ENCODE data around the gene FOXP2. TPM values are rescaled to one million over a fixed set of nuclear protein-coding genes. Genes with fewer than 3 reads are reported as not detected.

FOXP2 gene
- total RNA-seq, 1 donor from 2014 or later: 25.7 TPM

DNA sequence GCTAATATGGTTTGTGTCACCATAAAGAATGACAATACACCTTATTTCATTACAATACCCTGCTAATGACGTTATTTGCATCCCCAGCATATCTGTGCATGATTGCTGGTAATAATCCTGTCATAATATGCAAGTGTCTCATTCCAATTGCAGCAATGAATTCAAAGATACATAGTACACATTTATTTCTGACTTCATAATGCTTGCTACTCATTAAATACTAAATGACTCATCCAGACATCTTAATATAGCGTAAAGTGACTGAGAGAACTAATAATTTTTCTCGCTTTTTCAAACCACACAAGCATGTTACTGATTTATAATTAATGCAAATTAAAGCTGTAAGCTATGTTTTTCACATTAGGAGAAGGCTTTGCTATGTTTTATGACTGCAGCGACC, 272.6 kb downstream of the FOXP2 start:
- no peak overlapping the region for H3K27ac Mint-ChIP-seq (ENCODE audit: unreplicated experiment)

DNA sequence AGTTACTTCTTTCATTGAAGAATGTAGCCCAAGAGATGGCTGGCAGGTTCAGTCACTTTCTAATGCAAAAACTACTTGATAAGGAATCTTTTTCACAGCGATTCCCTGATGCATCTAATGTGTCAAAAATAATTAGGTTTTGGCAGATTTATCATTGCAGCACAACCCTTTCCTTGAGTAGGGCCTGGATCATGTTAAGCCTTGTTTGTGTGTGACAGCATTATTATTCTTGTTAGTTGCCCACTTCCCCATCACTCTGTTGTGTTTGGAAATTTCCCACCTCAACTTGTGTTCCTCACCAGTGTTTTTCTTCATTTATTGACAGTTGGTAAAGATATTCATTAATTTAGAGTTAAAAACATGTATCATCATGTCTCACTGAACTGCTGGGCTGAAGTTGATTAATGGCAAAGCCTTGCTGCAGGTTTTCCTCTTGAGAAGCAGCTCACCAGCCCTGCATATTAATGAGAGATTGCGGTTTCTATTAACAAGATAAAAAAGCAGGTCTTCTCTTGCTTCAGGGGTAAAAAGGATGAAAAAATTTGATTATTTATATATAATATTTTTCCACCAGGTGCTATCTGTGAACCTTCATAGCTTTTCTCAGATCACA, 273.9 kb downstream of the FOXP2 start:
- Mint-ChIP-seq H3K4me3 (ENCODE audit: unreplicated experiment) (no peak overlapping the region), H3K4me1 (ENCODE audit: unreplicated experiment) (no peaks in the 10 kb centered on the region), H3K36me3 (ENCODE audit: unreplicated experiment) (peaks cover 13% of the 10 kb centered on the region), H3K27ac (ENCODE audit: unreplicated experiment) (no peak overlapping the region), H3K27me3 (ENCODE audit: unreplicated experiment) (no peaks in the 10 kb centered on the region), H3K9me3 (ENCODE audit: unreplicated experiment) (no peaks in the 10 kb centered on the region)
- TF ChIP-seq CTCF (IDR thresholded peaks at IDR 0.05): no peak
- DNase-seq (ENCODE audit: extremely low spot score, unreplicated experiment): no peak

More for the DNA sequence above, 272.6 kb downstream of the FOXP2 start:
- no peaks in the 10 kb centered on the region for H3K4me1 Mint-ChIP-seq (ENCODE audit: unreplicated experiment)
- no peaks in the 10 kb centered on the region for H3K27me3 Mint-ChIP-seq (ENCODE audit: unreplicated experiment)
- DNase-seq (ENCODE audit: extremely low spot score, unreplicated experiment): no peak
- no peaks in the 10 kb centered on the region for H3K9me3 Mint-ChIP-seq (ENCODE audit: unreplicated experiment)
- H3K4me3 Mint-ChIP-seq (ENCODE audit: unreplicated experiment): no peak overlapping the region
- no peak for TF ChIP-seq CTCF (IDR thresholded peaks at IDR 0.05)
- peaks cover 13% of the 10 kb centered on the region for H3K36me3 Mint-ChIP-seq (ENCODE audit: unreplicated experiment)

GRCh38 chr7:114689406-114689805, 274.8 kb downstream of the FOXP2 start:
- TF ChIP-seq CTCF (IDR thresholded peaks at IDR 0.05): no peak
- H3K9me3 Mint-ChIP-seq (ENCODE audit: unreplicated experiment): no peaks in the 10 kb centered on the region
- peaks cover 13% of the 10 kb centered on the region for H3K36me3 Mint-ChIP-seq (ENCODE audit: unreplicated experiment)
- H3K4me3 Mint-ChIP-seq (ENCODE audit: unreplicated experiment): no peak overlapping the region
- no peaks in the 10 kb centered on the region for H3K27me3 Mint-ChIP-seq (ENCODE audit: unreplicated experiment)
- DNase-seq (ENCODE audit: extremely low spot score, unreplicated experiment): no peak
- no peaks in the 10 kb centered on the region for H3K4me1 Mint-ChIP-seq (ENCODE audit: unreplicated experiment)
- no peak overlapping the region for H3K27ac Mint-ChIP-seq (ENCODE audit: unreplicated experiment)

DNA sequence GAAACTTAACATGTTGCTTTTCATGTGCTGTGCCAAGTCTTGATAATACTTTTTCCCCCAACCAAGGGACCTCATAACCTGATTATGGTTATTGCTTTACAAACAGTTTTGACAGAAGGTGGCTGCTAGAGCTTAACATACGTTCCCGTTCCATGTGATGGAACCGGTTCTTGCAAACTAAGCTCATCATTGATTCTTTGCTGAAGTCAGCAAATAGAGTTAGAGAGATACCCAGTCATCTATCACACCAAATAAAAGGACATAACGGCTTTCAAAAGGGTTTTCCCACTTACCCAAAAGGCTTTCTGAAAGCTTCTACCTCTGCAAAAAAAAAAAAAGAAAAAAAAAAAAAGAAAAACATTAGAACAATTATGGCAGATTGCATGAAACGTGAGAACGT, 277.0 kb downstream of the FOXP2 start:
- no peaks in the 10 kb centered on the region for H3K9me3 Mint-ChIP-seq (ENCODE audit: unreplicated experiment)
- no peaks in the 10 kb centered on the region for H3K4me1 Mint-ChIP-seq (ENCODE audit: unreplicated experiment)
- no peak for TF ChIP-seq CTCF (IDR thresholded peaks at IDR 0.05)
- no peak for DNase-seq (ENCODE audit: extremely low spot score, unreplicated experiment)
- H3K36me3 Mint-ChIP-seq (ENCODE audit: unreplicated experiment): peaks cover 13% of the 10 kb centered on the region
- H3K27ac Mint-ChIP-seq (ENCODE audit: unreplicated experiment): no peak overlapping the region
- no peaks in the 10 kb centered on the region for H3K27me3 Mint-ChIP-seq (ENCODE audit: unreplicated experiment)
- H3K4me3 Mint-ChIP-seq (ENCODE audit: unreplicated experiment): no peak overlapping the region

DNA sequence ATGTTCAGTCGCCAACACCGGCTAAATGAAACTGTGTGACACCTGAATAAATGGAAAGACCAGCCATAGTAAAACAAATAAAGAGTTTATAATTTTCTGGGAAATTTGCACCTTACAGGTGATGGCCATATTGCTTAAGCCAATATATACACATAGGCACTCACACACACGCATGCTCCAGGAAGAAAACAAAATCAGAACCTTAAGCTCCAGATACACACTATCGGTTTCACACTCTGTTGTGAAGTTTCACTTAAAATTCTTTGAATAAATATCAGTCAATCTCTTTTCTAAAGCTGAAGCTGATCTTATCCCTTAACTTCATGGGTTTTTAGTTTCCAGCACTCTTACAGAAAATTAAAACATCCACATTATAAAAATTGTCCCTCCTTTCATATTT, 280.6 kb downstream of the FOXP2 start:
- Mint-ChIP-seq H3K4me3 (ENCODE audit: unreplicated experiment) (no peak overlapping the region), H3K36me3 (ENCODE audit: unreplicated experiment) (peaks cover 5% of the 10 kb centered on the region), H3K4me1 (ENCODE audit: unreplicated experiment) (no peaks in the 10 kb centered on the region), H3K9me3 (ENCODE audit: unreplicated experiment) (no peaks in the 10 kb centered on the region), H3K27me3 (ENCODE audit: unreplicated experiment) (no peaks in the 10 kb centered on the region), H3K27ac (ENCODE audit: unreplicated experiment) (no peak overlapping the region)
- TF ChIP-seq CTCF (IDR thresholded peaks at IDR 0.05): no peak
- DNase-seq (ENCODE audit: extremely low spot score, unreplicated experiment): no peak
